Smooth muscle cell of the brain vasculature (primary cell): Measurements from ENCODE around the gene AFF1.
A peak's percentile ranks its signal among the peaks of the same experiment; 100 is the strongest.
"Not testable (repeated sequence)": the region's sequence is repeated elsewhere in the genome, so short reads cannot be mapped to it uniquely, and the experiment has no call there.

Experiments
- DNase-seq: peaks from one replicate; pipeline ENCODE4 v3.0.0-alpha.2; 2012; ENCODE audit warnings: low read depth, low spot score

The AFF1 gene

GRCh38 chr4:87079967-87080366 is 145.2 kb downstream of the AFF1 start:
- no peak for DNase-seq

GRCh38 chr4:87080462-87080861 is 145.7 kb downstream of the AFF1 start:
- no peak for DNase-seq

GRCh38 chr4:87081826-87082225 is 147.0 kb downstream of the AFF1 start:
- no peak for DNase-seq

- not testable (repeated sequence) for DNase-seq
These were observed 150.9 kb downstream of the AFF1 start for GRCh38 chr4:87085732-87086131.

- DNase-seq, result no peak
These were observed 151.5 kb downstream of the AFF1 start for GRCh38 chr4:87086143-87086805.

GRCh38 chr4:87087015-87087414 is 152.2 kb downstream of the AFF1 start:
- DNase-seq, result no peak

GRCh38 chr4:87087420-87087819 is 152.6 kb downstream of the AFF1 start:
- no peak for DNase-seq

GRCh38 chr4:87088186-87088585 is 153.4 kb downstream of the AFF1 start:
- DNase-seq, result no peak

GRCh38 chr4:87089368-87089767 is 154.6 kb downstream of the AFF1 start:
- DNase-seq, result no peak

- DNase-seq, result no peak
These were observed 155.5 kb downstream of the AFF1 start for GRCh38 chr4:87090305-87090704.

GRCh38 chr4:87092389-87093141 is 157.8 kb downstream of the AFF1 start:
- no peak for DNase-seq

GRCh38 chr4:87093443-87094123 is 158.8 kb downstream of the AFF1 start:
- no peak for DNase-seq

GRCh38 chr4:87097075-87097474 is 162.3 kb downstream of the AFF1 start:
- no peak for DNase-seq

GRCh38 chr4:87100168-87100567 is 165.4 kb downstream of the AFF1 start:
- no peak for DNase-seq

GRCh38 chr4:87101543-87102199 is 166.9 kb downstream of the AFF1 start:
- DNase-seq, result no peak

GRCh38 chr4:87103086-87103485 is 168.3 kb downstream of the AFF1 start:
- no peak for DNase-seq

- DNase-seq, result no peak
These were observed 168.9 kb downstream of the AFF1 start for GRCh38 chr4:87103691-87104187.

- no peak for DNase-seq
These were observed 170.5 kb downstream of the AFF1 start for GRCh38 chr4:87105101-87105845.

GRCh38 chr4:87108142-87108546 is 173.3 kb downstream of the AFF1 start:
- DNase-seq, result peak; percentile 77

GRCh38 chr4:87109121-87109520 is 174.3 kb downstream of the AFF1 start:
- DNase-seq, result no peak

- DNase-seq, result no peak
These were observed 175.1 kb downstream of the AFF1 start for GRCh38 chr4:87109945-87110344.
